ENCODE measurements around the gene TRAF2. TPM values are rescaled to one million over a fixed set of nuclear protein-coding genes. Genes with fewer than 3 reads are reported as not detected.
A peak's percentile ranks its signal among the peaks of the same experiment; 100 is the strongest.

The TRAF2 gene
- total and polyA plus RNA-seq, 2 of the 13 experiments (the other 11 are each of a cell fraction or from before 2014, with no cell fraction given): 12.4 to 13.6 TPM

DNA sequence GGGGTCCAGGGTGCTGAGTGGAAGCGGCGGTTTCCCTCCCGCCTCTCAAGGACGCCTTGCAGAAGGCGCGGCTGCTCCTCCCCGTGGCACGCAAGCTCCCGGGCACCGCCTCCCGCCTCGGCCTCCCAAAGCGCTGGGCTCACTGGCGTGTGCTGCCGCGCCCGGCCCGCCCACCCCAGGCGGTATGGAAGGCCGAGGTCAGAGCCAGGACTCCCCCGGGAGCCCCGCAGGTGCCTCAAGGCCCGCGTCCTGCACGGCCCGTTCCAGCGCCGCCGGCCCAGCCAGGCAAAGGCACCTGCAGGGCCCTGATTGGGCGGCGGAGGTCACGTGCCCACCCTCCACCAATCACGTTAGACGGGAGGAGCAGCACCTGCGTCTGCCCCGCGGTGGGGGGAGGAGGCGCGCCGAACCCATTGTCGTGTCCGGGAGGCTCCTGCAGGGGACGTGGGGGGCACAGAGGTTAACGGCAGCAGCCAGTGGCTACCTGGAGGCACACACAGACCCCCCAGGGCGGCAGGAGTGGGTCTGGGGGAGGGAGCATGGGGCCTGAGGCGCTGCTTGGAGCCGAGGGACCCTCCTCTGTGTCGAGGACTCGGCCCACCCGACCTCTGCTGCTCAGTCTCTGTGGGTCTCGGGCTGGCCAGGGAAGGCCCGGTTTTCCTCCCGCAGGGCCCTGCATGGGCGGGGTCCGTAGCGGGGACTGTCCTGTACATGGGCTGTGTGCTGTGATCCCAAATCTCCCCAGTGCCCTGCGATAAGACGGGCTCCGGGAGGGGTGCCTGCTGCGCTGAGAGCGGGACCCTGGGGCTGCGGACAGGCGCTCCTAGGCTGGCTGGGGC is 63.7 kb downstream of the TRAF2 start (continued):
- TF ChIP-seq TAF1 (CRISPR knock-in tag; IDR thresholded peaks at IDR 0.05): peak; percentile 87
- no peak for TF ChIP-seq SMYD3 (CRISPR knock-in tag; IDR thresholded peaks at IDR 0.05)
- no peak for TF ChIP-seq ZNF234 (CRISPR knock-in tag; conservative IDR thresholded peaks at IDR 0.05)
- TF ChIP-seq ZNF383 (CRISPR knock-in tag; IDR thresholded peaks at IDR 0.05; ENCODE audit: borderline replicate concordance): no peak
- TF ChIP-seq, protein P1, sequence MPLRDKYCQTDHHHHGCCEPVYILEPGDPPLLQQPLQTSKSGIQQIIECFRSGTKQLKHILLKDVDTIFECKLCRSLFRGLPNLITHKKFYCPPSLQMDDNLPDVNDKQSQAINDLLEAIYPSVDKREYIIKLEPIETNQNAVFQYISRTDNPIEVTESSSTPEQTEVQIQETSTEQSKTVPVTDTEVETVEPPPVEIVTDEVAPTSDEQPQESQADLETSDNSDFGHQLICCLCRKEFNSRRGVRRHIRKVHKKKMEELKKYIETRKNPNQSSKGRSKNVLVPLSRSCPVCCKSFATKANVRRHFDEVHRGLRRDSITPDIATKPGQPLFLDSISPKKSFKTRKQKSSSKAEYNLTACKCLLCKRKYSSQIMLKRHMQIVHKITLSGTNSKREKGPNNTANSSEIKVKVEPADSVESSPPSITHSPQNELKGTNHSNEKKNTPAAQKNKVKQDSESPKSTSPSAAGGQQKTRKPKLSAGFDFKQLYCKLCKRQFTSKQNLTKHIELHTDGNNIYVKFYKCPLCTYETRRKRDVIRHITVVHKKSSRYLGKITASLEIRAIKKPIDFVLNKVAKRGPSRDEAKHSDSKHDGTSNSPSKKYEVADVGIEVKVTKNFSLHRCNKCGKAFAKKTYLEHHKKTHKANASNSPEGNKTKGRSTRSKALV (CRISPR knock-in tag; IDR thresholded peaks at IDR 0.05): 0 out of 2 replicates have a peak, but pooled peaks have one; percentile 30
- no peak for TF ChIP-seq NPAS2 (CRISPR knock-in tag; IDR thresholded peaks at IDR 0.05; ENCODE audit: borderline replicate concordance)
- peak; percentile 37; the same call in 1 of the 2 replicates for TF ChIP-seq YEATS4 (CRISPR knock-in tag; IDR thresholded peaks at IDR 0.05; ENCODE audit: borderline replicate concordance)
- TF ChIP-seq XBP1 (CRISPR knock-in tag; IDR thresholded peaks at IDR 0.05): no peak
- no peak for TF ChIP-seq HDAC2 (CRISPR knock-in tag; IDR thresholded peaks at IDR 0.05)
- no peak for TF ChIP-seq MTF1 (CRISPR knock-in tag; IDR thresholded peaks at IDR 0.05)
- TF ChIP-seq, protein P2, sequence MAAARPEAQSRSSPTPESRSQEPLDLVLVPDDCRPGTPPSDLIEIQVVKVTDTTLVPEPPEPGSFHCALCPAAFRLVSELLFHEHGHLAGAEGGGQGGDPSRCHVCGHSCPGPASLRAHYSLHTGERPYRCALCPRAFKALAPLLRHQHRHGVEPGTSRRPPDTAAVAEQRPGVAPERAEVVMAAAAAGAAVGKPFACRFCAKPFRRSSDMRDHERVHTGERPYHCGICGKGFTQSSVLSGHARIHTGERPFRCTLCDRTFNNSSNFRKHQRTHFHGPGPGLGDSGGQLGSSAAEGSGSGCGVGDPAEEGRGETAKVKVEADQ (CRISPR knock-in tag; IDR thresholded peaks at IDR 0.05; ENCODE audit: borderline replicate concordance): no peak
- TF ChIP-seq BCL6 (CRISPR knock-in tag; IDR thresholded peaks at IDR 0.05): no peak; the same call in 1 of the 2 replicates
- TF ChIP-seq KLF12 (CRISPR knock-in tag; IDR thresholded peaks at IDR 0.05; ENCODE audit: borderline replicate concordance): no peak
- TF ChIP-seq, protein P3, sequence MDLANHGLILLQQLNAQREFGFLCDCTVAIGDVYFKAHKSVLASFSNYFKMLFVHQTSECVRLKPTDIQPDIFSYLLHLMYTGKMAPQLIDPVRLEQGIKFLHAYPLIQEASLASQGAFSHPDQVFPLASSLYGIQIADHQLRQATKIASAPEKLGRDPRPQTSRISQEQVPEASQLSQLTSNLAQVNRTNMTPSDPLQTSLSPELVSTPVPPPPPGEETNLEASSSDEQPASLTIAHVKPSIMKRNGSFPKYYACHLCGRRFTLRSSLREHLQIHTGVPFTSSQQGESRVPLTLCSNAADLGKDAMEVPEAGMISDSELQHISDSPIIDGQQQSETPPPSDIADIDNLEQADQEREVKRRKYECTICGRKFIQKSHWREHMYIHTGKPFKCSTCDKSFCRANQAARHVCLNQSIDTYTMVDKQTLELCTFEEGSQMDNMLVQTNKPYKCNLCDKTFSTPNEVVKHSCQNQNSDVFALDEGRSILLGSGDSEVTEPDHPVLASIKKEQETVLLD (CRISPR knock-in tag; IDR thresholded peaks at IDR 0.05; ENCODE audit: low read depth): no peak
- TF ChIP-seq, protein P4, sequence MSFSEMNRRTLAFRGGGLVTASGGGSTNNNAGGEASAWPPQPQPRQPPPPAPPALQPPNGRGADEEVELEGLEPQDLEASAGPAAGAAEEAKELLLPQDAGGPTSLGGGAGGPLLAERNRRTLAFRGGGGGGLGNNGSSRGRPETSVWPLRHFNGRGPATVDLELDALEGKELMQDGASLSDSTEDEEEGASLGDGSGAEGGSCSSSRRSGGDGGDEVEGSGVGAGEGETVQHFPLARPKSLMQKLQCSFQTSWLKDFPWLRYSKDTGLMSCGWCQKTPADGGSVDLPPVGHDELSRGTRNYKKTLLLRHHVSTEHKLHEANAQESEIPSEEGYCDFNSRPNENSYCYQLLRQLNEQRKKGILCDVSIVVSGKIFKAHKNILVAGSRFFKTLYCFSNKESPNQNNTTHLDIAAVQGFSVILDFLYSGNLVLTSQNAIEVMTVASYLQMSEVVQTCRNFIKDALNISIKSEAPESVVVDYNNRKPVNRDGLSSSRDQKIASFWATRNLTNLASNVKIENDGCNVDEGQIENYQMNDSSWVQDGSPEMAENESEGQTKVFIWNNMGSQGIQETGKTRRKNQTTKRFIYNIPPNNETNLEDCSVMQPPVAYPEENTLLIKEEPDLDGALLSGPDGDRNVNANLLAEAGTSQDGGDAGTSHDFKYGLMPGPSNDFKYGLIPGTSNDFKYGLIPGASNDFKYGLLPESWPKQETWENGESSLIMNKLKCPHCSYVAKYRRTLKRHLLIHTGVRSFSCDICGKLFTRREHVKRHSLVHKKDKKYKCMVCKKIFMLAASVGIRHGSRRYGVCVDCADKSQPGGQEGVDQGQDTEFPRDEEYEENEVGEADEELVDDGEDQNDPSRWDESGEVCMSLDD (CRISPR knock-in tag; IDR thresholded peaks at IDR 0.05; ENCODE audit: borderline replicate concordance): peak; percentile 48; the same call in 1 of the 2 replicates
- TF ChIP-seq GABPB1 (CRISPR knock-in tag; IDR thresholded peaks at IDR 0.05): peak; percentile 76
- TF ChIP-seq KLF11 (CRISPR knock-in tag; IDR thresholded peaks at IDR 0.05): peak; percentile 9; the same call in 1 of the 2 replicates
- no peak for TF ChIP-seq ZNF7 (CRISPR knock-in tag; IDR thresholded peaks at IDR 0.05)
- 0 out of 2 replicates have a peak, but pooled peaks have one; percentile 14 for TF ChIP-seq TBP (CRISPR knock-in tag; IDR thresholded peaks at IDR 0.05)
- peak; percentile 92 for TF ChIP-seq AGO2 (optimal IDR thresholded peaks at IDR 0.05; ENCODE audit: low read depth, low read length)
- TF ChIP-seq SKI (IDR thresholded peaks at IDR 0.05; ENCODE audit: partially characterized antibody): peak; percentile 55
- no peak for TF ChIP-seq ZNF619 (CRISPR knock-in tag; IDR thresholded peaks at IDR 0.05)
- no peak for TF ChIP-seq PCBP2 (optimal IDR thresholded peaks at IDR 0.05; ENCODE audit: low read depth, low read length, poor library complexity, severe bottlenecking)
- TF ChIP-seq ZSCAN25 (CRISPR knock-in tag; IDR thresholded peaks at IDR 0.05): no peak
